Measurements from ENCODE around the gene EXOC6B.

EXOC6B gene

DNA sequence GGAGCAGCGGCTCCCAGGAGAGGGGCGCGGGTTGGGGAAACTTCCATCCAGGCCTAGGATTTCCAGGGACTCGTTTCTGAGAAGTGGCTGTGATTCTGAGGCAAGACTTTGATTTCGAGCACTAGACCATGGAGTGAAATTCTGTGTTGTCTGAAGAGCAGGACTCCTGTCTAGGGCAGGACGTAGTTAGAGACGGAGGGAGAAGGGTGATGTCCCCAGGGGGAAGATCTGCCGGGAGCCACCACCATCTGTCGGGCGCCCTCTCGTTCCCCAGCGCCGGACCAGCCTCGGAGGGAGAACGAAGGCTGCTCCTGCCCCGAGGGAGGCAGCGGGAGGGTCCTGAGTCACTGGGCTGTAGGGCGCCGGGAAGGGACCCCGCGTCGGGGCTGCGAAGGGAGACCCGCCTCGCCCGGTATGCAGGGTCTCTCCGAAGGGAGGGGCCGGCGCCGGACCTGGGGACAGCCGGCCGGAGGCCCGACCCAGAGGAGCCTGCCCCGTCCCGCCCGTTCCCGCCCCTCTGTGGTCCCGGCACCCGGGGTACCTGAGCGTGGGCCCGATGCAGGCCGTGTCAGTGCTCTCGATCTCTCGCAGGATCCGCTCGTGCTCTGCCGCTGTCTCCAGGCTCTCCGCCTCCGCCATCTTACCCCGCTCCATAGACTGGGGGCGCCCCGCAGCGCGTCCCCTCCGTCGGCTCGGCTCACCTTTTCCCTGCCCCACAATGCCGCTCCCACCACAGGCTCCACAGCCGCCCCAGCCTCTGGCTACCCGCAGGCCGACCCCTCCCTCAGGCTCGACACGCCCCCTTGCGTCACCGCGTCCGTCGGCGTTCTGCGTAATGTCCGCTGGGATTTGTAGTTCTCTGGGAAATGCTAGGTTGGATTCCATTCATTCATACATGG, at the start of gene EXOC6B:
EXOC6B (minus strand) TSS at position 777 of the 899 bp plus-strand sequence.
- DNase-seq: peak; percentile 91

DNA sequence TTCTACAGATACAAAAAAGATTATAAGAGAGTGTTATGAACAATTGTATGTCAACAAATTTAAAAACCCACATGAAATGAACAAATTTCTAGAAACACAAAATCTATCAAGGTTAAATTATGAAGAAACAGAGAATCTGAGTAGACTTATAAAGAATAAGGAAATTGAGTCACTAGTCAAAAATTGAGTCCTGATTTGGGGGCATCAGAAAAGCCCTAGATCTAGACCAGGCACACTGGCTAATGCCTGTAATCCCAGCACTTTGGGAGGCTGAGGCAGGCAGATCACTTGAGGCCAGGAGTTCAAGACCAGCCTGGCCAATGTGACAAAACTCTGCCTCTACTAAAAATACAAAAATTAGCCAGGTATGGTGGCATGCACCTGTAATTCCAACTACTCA, 46.0 kb upstream of the EXOC6B start:
- no peak for DNase-seq

DNA sequence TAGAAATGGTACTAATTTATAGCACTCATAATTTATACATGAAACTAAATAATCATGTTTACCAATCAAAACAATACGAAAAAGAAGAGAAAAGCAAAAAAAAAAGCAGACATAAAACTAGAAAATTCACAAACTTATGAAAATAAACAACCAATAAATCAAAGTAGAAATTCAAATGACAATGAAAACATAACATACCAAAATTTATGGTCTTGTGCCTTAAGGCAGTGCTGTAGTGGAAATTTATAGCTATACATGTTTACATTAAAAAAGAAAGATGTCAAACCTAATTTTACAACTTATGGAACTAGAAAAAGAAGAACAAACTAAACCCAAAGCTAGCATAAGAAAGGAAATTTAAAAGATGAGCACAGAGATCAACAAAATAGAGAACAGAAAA, 45.2 kb upstream of the EXOC6B start:
- DNase-seq: no peak

DNA sequence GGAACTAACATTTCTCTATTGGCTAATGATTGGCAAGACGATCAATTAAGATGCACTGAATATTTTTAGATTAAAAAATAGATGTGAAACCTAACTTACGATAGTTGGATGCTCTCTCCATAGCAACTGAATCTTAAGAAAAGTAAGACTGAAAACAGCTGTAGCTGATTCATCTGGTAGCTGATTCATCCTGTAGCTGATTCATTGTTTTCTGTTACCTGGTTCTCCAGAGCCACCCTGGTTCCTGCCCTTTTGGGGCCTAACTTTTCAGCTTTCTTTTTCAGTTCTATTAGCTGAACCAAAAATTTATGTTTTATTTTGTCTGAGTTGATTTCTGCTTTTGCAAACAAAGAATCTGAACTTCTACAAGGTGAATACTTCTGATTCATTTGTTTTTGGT, 38.7 kb upstream of the EXOC6B start:
- DNase-seq: no peak

DNA sequence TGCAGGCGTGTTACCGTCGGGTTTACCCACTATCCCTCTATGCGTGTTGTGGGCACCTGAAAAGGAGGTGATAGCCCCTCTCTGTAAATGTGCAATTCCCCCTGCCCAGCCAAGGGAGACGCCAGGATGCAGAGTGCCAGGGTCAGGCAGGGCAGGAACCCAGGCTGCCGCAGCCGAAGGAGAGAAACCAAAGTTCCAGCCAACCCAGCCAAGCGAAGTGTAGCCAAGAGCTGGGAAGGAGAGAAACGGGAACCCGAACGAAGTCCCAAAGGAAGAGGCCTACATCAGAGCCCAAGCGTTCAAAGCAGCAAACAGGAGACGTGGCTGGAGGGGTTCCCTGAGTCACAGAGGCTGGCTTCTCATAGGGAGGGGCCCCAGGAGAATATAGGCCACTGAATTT, 37.2 kb upstream of the EXOC6B start:
- DNase-seq: no peak

DNA sequence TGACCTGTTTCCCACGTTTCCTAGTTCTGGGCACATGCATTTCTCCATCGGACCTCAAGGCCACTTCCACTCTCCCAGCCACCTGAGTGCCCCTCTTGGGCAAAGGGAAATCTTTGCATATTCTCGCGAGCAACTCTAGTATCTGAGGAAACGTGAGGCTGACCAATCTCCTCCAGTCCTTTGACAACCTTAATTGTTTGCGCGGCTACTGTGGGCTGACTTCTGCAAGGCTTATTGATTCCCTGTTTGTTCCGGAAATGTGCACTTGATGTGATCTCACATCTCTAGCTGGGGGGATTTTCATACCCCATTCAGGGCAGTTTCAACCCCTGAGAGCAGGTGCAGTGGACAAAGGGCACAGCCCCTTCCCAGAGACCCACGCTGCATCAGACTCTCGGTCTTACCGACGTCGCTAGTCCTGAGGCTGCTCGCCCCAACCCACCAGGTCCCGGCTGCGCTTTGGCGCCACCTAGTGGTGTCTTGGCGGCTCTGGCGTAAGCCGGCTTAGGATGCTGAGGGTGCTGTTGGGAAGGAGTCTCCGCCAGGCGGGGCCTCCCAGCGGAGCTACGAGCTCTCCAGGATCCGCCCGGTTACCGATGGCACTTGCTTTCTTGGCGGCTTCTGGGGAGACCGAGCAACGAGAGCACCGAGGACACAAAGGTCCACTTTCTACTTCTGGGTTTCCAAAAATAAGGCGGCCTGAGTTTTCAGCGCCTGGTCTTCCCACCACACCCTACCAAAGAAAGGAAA, 36.6 kb upstream of the EXOC6B start:
- DNase-seq: peak; percentile 79

DNA sequence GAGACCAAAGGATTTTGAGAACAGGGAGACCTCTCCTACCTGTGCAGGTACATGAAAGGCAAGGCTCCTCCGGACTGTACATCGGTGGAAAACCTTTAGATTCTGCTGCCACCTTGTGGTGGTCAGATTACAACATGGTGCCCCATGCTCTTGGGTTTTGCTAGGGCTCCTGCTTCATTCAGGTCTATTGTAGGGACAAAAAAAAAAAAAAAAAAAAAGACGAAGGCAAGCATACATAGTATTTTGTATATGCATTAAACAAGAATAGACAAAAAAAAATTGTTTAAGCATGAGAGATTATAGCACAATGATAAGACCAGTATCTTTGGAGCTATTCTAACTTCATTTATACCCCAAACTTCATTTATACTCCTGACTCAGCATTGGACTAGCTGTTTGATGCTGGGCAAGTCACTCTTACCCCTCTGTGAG, 34.0 kb upstream of the EXOC6B start:
- DNase-seq: peak; percentile 78

DNA sequence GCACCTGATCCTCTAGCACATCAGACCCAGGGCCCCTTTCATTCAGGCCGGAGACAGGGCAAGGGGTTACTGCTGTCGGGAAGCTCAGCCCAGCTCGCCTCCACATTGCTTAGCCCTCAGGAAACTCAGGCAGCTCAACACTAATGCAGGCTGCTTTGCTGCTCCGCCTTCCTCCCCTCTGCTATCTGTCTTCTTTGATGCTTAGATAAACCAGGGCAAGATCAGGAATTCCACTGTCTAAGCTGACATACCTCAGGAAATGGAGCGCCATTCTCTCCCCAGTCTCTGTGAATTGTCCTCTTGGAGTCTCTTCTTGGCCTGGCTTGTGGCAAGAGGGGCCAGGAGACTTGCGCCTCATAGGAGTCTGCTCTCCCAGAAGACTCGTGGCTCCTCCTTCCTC, 25.5 kb upstream of the EXOC6B start:
- no peak for DNase-seq

DNA sequence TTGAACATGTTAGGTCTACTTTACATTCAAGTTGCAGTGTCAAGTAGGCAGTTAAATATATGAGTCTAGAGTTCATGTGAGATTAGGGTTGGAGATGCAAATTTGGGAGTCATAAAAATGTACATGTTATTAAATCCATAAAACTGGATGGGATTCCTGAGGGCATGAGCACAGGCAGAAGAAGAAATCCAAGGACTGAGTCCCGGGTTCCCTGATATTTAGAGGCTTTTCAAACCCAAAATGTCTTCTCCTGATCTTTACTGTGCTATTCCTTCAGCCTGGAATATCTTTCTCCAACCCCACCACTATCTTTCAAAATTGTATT, 23.3 kb upstream of the EXOC6B start:
- DNase-seq: no peak

DNA sequence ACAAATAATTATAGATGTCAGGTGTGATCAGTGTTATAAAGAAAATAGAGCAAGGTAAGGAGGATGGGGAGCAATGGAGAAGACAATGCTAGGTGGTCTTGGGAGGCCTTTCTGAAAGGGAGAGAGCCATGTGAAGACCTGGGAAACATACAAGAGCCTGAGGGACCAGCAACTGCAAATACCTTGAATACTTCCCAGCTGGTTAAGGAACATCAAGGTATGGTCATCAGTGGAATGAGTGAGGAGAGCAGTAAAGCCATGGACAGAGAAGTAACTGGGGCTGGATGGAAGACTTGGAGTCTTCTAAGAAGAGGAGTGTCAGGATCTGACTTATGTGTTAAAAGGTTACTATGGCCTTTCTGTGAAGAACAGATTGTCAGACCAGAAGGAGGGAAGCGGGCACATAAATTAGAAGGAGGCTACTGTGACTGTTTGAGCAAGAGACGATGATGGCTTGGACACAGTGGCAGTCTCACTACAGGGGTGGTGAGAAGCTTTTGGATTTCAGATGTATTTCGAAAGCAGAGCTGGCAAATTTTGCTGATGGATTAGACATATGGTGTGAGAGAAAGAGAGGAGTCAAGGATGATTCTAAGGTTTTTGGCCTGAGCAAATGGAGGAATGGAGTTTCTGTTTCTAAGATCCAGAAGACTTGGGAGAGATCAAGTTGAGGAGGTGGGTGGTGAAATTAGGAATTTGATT, 22.8 kb upstream of the EXOC6B start:
- DNase-seq: no peak

DNA sequence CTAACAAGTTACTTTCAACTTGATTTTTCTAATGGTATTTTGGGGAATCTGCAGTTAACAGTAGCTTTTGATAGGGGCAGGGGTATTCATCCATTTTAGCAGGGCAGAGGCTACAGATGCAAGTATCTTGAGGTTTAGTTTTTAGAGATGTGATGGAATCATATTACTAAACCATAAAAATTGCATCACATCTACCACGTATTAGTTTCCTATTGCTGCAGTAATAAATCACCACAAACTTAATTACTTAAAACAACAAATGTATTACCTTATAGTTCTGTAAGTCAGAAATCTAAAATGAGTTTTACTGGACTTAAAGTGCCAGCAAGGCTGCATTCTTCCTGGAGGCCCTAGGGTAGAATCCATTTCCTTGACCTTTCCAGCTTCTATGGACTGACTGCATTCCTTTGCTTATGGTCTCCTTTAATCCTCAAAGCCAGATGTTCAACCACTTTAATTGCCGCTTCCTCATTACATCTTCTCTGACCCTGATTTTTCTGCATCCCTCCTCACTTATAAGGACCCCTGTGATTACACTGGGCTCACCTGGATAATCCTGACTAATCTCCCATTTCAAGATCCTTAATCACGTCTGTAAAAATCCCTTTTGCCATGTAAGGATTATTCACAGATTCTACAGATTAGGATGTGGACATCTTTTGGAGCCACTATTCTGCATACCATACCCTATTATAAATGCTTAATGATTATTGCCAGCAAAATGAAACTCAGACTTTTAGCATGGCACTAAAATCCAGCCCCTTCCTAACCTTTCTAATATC, 21.9 kb upstream of the EXOC6B start:
- DNase-seq: no peak

DNA sequence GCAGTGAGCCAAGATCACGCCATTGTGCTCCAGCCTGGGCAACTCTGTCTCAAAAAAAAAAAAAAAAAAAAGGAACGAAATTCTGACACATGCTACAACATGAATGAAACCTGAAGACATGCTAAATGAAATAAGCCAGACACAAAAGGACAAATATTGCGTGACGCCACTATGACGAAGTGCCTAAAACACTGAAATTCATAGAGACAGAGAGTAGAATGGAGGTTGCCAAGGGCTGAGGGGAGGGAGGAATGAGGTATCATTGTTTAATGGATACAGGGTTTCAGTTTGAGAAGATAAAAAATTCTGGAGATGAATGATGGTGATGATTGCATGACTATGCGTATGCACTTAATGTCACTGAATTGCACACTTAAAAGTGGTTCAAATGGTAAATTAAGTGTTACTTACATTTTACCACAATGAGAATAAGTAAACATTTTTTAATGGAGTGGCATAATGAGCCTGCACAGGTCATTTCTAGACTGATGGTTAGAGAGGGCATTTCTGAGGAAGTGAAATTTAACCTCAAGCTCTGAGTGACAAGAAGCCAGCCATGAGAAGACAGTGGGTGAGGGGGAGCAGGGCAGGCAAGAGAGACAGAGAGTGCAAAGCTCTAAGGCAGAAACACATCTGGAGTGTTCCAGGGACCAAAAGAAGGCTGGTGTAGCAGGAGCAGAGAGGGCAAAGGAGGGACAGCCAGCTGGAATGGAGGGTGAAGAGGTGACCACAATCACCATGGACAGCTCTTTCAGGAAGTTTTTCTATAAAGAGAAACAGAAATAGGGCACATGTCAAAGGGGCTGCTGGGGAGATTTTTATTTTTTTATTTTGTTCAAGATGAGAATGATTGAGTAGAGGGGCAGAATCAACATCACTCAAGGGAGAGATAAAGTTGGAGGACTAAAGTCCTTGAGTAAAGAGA, 20.6 kb upstream of the EXOC6B start:
- no peak for DNase-seq

DNA sequence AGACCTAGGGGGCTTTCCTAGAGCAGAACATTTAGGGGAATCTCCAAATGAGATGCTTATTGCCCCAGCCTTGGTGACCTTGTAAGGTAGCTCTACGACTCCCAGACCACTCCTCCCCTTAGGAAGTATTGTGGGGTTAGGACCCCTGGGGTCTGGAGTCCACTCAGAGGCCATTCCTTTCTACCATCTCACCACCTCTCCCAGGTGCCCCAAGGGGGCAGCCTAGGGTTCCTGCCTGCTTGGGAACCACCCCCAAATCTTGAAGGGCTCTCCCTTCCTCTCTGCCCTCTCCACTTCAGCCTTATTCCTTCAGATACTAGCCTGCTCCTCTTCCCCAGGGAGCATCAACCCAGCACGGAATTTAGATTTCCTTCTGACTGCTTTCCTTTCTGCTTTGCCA, 17.5 kb upstream of the EXOC6B start:
- DNase-seq: no peak

DNA sequence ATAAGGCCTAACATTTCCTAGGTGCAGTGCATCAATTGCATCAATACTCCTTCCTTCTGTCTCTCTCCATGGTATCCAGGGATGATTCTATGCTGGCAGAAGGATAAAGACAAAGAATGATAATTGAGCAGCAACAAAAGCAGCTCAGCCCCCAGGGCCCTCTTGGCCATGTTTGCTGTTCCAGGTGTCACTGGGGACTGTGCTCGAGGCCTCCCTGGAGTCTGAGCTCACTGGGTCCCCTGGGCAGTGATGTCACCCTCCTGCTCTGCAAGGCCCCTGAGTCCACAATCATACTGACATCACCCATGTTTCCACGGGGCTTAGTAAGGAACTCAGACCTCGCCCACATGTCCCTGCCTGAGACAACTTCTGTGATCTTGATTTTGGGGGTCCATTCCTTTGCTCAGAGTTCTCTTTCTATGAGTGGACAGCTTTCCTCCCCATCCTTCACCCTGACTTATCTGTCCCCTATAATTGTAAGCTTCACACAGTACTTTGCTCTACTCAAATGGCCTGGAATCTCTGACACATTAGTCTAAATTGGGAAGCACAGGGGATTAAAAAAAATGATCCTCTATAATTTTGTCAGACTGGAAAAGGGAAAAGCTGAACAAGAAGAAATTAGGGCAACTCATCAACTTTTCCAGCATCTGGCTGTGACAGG, 15.8 kb upstream of the EXOC6B start:
- DNase-seq: peak; percentile 96

DNA sequence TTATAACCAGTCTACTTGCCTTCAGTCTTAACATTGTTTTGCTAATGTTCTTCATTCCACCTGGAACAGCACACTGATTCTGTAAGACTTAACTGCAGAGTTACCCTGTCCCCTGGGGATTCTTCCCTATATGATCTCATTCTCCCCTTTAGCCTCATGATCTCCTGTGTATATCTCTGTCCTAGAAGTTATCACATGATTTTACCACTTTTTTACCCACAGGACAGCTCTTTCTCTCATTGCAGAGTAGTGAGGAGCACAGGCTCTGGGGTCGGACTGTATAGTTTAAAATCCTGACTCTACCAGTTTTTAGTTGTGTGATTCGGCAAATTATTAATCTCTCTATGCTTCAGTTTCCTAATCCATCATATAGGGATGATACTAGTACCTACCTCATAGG, 14.2 kb upstream of the EXOC6B start:
- no peak for DNase-seq

DNA sequence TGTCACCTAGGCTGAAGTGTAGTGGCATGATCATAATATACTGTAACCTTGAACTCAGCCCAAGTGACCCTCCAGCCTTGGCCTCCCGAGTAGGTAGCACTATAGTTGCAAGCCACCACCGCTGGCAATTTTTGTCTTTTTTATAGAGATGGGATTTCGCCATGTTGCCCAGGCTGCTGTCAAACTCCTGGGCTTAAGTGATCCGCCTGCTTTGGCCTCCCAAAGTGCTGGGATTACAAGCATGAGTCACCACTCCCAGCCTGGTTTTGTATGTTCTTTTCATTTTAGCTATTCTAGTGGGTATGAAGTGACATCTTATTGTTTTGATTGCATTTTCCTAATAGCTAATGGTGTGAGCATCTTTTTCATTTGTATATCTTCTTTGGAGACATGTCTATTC, 11.3 kb upstream of the EXOC6B start:
- DNase-seq: no peak

DNA sequence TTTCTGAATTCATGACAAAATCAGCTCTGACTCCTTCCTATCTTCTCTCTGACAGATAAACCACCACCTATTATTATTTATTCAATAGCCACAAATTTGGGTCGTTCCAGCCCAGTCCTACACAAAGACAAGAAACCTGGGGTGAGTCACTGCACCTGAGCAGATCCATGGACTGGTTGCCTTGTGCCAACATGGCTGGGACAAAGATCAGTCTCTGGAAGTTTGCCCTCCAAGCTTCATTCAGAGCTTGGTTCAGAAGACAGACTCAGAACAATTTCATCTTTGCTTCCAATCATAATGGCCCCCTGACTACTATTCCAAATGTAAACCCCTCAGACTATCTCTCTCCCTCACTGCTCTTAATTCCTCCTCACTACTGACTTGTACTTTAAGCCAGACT, 9.6 kb upstream of the EXOC6B start:
- no peak for DNase-seq

DNA sequence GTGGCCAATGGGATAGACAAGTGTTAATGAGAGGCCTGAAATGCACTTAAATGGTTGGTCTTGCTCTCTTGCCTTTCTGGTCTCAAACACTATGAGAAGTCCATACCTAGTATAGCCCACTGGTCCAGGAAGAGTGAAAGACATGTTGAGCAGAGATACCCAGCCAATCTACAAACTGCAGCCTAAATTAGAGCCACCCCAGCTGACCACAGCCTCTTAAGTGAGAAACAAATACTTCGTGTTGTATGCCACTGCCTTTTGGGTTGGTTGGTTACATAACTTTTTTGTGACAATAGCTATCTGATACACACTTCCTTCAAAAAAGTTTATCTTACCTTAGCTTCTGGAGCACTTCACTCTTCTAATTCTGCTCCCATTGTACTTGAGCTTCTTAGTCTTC, 8.8 kb upstream of the EXOC6B start:
- DNase-seq: no peak

DNA sequence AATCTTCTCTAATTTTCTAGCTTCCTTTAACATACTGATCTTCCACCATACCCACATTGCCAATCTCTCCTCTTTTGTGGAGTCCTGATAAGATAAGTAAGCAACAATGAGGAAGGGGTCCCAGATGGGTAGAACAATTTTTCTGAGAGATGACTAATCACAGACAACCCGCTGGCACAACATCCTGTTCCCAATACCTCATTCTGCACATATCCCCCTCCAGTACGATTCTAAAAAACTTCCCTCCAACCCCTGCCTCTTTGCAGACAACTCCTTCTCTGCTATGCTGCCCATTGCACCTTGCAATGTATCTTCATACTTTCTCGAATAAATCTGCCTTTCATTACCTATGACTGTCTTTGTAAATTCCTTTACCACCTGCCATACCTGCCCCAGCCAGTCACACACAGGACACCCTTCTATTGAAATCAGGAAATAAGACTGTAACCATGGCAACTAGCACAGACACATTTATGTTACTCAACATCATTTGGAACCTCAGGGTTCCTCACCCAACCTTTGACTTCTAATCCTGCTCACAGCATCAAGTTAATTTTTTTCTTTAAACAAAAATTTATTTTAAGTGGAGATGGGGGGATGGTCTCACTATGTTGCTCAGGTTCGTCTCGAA, 7.4 kb upstream of the EXOC6B start:
- no peak for DNase-seq

DNA sequence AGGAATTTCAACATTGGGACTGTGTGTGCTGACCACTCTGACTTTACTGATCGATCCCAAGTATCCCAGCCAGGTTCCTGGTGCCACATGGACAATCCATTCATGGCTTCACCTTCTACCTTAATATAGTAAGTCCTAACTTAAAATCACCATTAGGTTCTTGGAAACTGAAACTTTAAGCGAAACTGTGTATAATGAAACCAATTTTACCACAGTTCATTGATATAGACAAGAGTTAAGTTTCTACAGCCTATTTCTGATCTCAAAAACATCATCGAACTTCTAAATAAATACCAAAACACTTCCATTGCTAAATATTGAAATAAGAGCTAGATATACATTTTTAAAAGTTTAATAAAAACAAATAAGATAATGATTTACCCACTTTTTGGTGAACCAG, 4.4 kb upstream of the EXOC6B start:
- DNase-seq: no peak

Data from NCI-H1436 (cell line).